ENCODE data around the gene CPED1. TPM values are rescaled to one million over a fixed set of nuclear protein-coding genes. Genes with fewer than 3 reads are reported as not detected.
A peak's percentile ranks its signal among the peaks of the same experiment; 100 is the strongest.
"Not testable (repeated sequence)": the region's sequence is repeated elsewhere in the genome, so short reads cannot be mapped to it uniquely, and the experiment has no call there.

Gene CPED1
- total and polyA plus RNA-seq, 2 donors (not counting 1 experiment from before 2014, with no cell fraction given), result 70.2 to 196 TPM

GRCh38 chr7:121073463-121074099, 85.1 kb downstream of the CPED1 start:
- no peak for TF ChIP-seq EZH2 (IDR thresholded peaks at IDR 0.05; ENCODE audit: low read length, missing control alignments)
- TF ChIP-seq CTCF (conservative IDR thresholded peaks at IDR 0.05 in 1 of 2, IDR thresholded peaks at IDR 0.05 in 1 of 2; ENCODE audit: low read depth in 1 of 2, low read length in 2 of 2), result no peak
- Histone ChIP-seq H3K36me3 (ENCODE audit: control insufficient read depth, insufficient read depth, low read length) (no peaks in the 10 kb centered on the region), H4K20me1 (ENCODE audit: control insufficient read depth, extremely low read depth, insufficient read depth, low read length) (no peaks in the 10 kb centered on the region), H3K9me3 (ENCODE audit: control insufficient read depth, insufficient read depth, low read depth, low read length) (no peaks in the 10 kb centered on the region), H3K79me2 (ENCODE audit: control insufficient read depth, insufficient read depth, low read length) (peaks cover 12% of the 10 kb centered on the region), H3K4me1 (ENCODE audit: control insufficient read depth, extremely low read depth, insufficient read depth, low read length) (peaks cover 4% of the 10 kb centered on the region), H3K27me3 (ENCODE audit: control insufficient read depth, insufficient read depth, low read length) (no peaks in the 10 kb centered on the region), H3K9ac (ENCODE audit: insufficient read depth, low read length) (no peak overlapping the region), H3K4me3 (replicated peaks in 1 of 4; ENCODE audit: control extremely low read depth in 1 of 4, insufficient read depth in 1 of 4, low read depth in 3 of 4, low read length in 4 of 4) (no peak overlapping the region), H3K27ac (ENCODE audit: insufficient read depth, low read length) (no peak overlapping the region), H3K4me2 (ENCODE audit: extremely low read depth, insufficient read depth, low read length) (no peak overlapping the region), H2AFZ (ENCODE audit: low read length) (no peak overlapping the region)
- no peak for DNase-seq (ENCODE audit: low read depth in 2 of 2)

GRCh38 chr7:121075424-121075841, 86.9 kb downstream of the CPED1 start:
- not testable (repeated sequence) for H3K27ac ChIP-seq (ENCODE audit: insufficient read depth, low read length); H3K9me3 ChIP-seq (ENCODE audit: control insufficient read depth, insufficient read depth, low read depth, low read length); H3K4me1 ChIP-seq (ENCODE audit: control insufficient read depth, extremely low read depth, insufficient read depth, low read length); H3K27me3 ChIP-seq (ENCODE audit: control insufficient read depth, insufficient read depth, low read length); H3K9ac ChIP-seq (ENCODE audit: insufficient read depth, low read length); H3K4me2 ChIP-seq (ENCODE audit: extremely low read depth, insufficient read depth, low read length); H3K4me3 ChIP-seq (replicated peaks in 1 of 4; ENCODE audit: control extremely low read depth in 1 of 4, insufficient read depth in 1 of 4, low read depth in 3 of 4, low read length in 4 of 4); DNase-seq (ENCODE audit: low read depth in 2 of 2); H2AFZ ChIP-seq (ENCODE audit: low read length); H4K20me1 ChIP-seq (ENCODE audit: control insufficient read depth, extremely low read depth, insufficient read depth, low read length); H3K36me3 ChIP-seq (ENCODE audit: control insufficient read depth, insufficient read depth, low read length)
- peaks cover 12% of the 10 kb centered on the region for H3K79me2 ChIP-seq (ENCODE audit: control insufficient read depth, insufficient read depth, low read length)

GRCh38 chr7:121075952-121076349, 87.4 kb downstream of the CPED1 start:
- TF ChIP-seq CTCF (conservative IDR thresholded peaks at IDR 0.05 in 1 of 2, IDR thresholded peaks at IDR 0.05 in 1 of 2; ENCODE audit: low read depth in 1 of 2, low read length in 2 of 2) (no peak), EZH2 (IDR thresholded peaks at IDR 0.05; ENCODE audit: low read length, missing control alignments) (no peak)
- DNase-seq (ENCODE audit: low read depth in 2 of 2), result no peak
- Histone ChIP-seq H3K27me3 (ENCODE audit: control insufficient read depth, insufficient read depth, low read length) (no peaks in the 10 kb centered on the region), H3K9me3 (ENCODE audit: control insufficient read depth, insufficient read depth, low read depth, low read length) (no peaks in the 10 kb centered on the region), H3K27ac (ENCODE audit: insufficient read depth, low read length) (no peak overlapping the region), H4K20me1 (ENCODE audit: control insufficient read depth, extremely low read depth, insufficient read depth, low read length) (no peaks in the 10 kb centered on the region), H3K9ac (ENCODE audit: insufficient read depth, low read length) (no peak overlapping the region), H2AFZ (ENCODE audit: low read length) (no peak overlapping the region), H3K36me3 (ENCODE audit: control insufficient read depth, insufficient read depth, low read length) (no peaks in the 10 kb centered on the region), H3K4me1 (ENCODE audit: control insufficient read depth, extremely low read depth, insufficient read depth, low read length) (peaks cover 9% of the 10 kb centered on the region), H3K79me2 (ENCODE audit: control insufficient read depth, insufficient read depth, low read length) (peaks cover 12% of the 10 kb centered on the region), H3K4me3 (replicated peaks in 1 of 4; ENCODE audit: control extremely low read depth in 1 of 4, insufficient read depth in 1 of 4, low read depth in 3 of 4, low read length in 4 of 4) (no peak overlapping the region), H3K4me2 (ENCODE audit: extremely low read depth, insufficient read depth, low read length) (peak overlapping the region; percentile 25)

Measured in fibroblast of lung (primary cell).